ENCODE data around the gene SCGB1D1. TPM values are rescaled to one million over a fixed set of nuclear protein-coding genes. Genes with fewer than 3 reads are reported as not detected.

The SCGB1D1 gene
- total RNA-seq, 1 experiment from 2014 or later = not detected

GRCh38 chr11:62172294-62172693 is 17.7 kb upstream of the SCGB1D1 start:
- Histone ChIP-seq H3K9ac (ENCODE audit: low read length) (no peak overlapping the region), H3K27me3 (ENCODE audit: insufficient read depth, low read length) (0 out of 2 replicates have a peak, but pooled peaks cover 6% of the 10 kb centered on the region), H3K36me3 (ENCODE audit: control insufficient read depth in 1 of 2, insufficient read depth in 2 of 2, low read length in 2 of 2) (no peaks in the 10 kb centered on the region), H3K9me2 (ENCODE audit: insufficient read depth) (no peaks in the 10 kb centered on the region), H2AFZ (ENCODE audit: low read depth, low read length, poor library complexity, severe bottlenecking) (no peak overlapping the region), H3K9me3 (ENCODE audit: control insufficient read depth in 1 of 2, insufficient read depth in 1 of 2, low read depth in 1 of 2, low read length in 2 of 2) (no peaks in the 10 kb centered on the region), H3K4me3 (replicated peaks in 1 of 2; ENCODE audit: low read depth in 1 of 2, low read length in 2 of 2) (no peak overlapping the region), H3K79me2 (ENCODE audit: insufficient read depth, low read length) (no peaks in the 10 kb centered on the region), H3K4me1 (ENCODE audit: control insufficient read depth in 1 of 2, insufficient read depth in 2 of 2, low read length in 2 of 2) (peaks cover 0 to 4% of the 10 kb centered on the region in 2 experiments; a peak in 1 of 4 replicates), H3K27ac (ENCODE audit: low read depth, low read length) (no peak overlapping the region), H4K20me1 (ENCODE audit: insufficient read depth) (no peaks in the 10 kb centered on the region), H3K4me2 (ENCODE audit: low read length) (no peak overlapping the region)
- ChIA-PET POLR2A (no interaction called here), CTCF (interaction anchor here (0.7 to 1.6 kb wide), 5 partner anchors 8 to 358 kb away, joined by 3 to 4 read pairs (median 3); no protein-coding TSS in a partner anchor), RAD21 (ENCODE audit: low non-redundant PET in 1 of 2, low total read pairs in 2 of 2, uncharacterized antibody in 2 of 2, unreplicated experiment in 2 of 2) (no interaction called here)
- intact Hi-C loops (cut with micrococcal nuclease) = loop anchor here (5.0 kb wide), 2 partner anchors 35 to 205 kb away; partner anchors contain the start of gene SCGB2A1
- TF ChIP-seq CEBPB (IDR thresholded peaks at IDR 0.05; ENCODE audit: low read depth) (no peak), SP1 (IDR thresholded peaks at IDR 0.05; ENCODE audit: low read depth) (no peak), POLR2A (IDR thresholded peaks at IDR 0.05; ENCODE audit: borderline replicate concordance, extremely low read depth, insufficient read depth, insufficient read length) (no peak)
- no TSS peak for BruUV-seq (replicated peaks)
- ATAC-seq (no peak), DNase-seq (ENCODE audit: low read depth, low spot score) (no peak)

GRCh38 chr11:62176766-62177165 is 13.2 kb upstream of the SCGB1D1 start:
- Histone ChIP-seq H3K79me2 (ENCODE audit: insufficient read depth, low read length) (no peaks in the 10 kb centered on the region), H3K4me3 (replicated peaks in 1 of 2; ENCODE audit: low read depth in 1 of 2, low read length in 2 of 2) (no peak overlapping the region), H3K9me2 (ENCODE audit: insufficient read depth) (no peaks in the 10 kb centered on the region), H4K20me1 (ENCODE audit: insufficient read depth) (no peaks in the 10 kb centered on the region), H3K4me1 (ENCODE audit: control insufficient read depth in 1 of 2, insufficient read depth in 2 of 2, low read length in 2 of 2) (no peaks in the 10 kb centered on the region), H3K9ac (ENCODE audit: low read length) (no peak overlapping the region), H3K9me3 (ENCODE audit: control insufficient read depth in 1 of 2, insufficient read depth in 1 of 2, low read depth in 1 of 2, low read length in 2 of 2) (no peaks in the 10 kb centered on the region), H3K36me3 (ENCODE audit: control insufficient read depth in 1 of 2, insufficient read depth in 2 of 2, low read length in 2 of 2) (no peaks in the 10 kb centered on the region), H3K27me3 (ENCODE audit: insufficient read depth, low read length) (peaks cover 24% of the 10 kb centered on the region), H3K27ac (ENCODE audit: low read depth, low read length) (no peak overlapping the region), H3K4me2 (ENCODE audit: low read length) (no peak overlapping the region), H2AFZ (ENCODE audit: low read depth, low read length, poor library complexity, severe bottlenecking) (no peak overlapping the region)
- TF ChIP-seq, protein P1, sequence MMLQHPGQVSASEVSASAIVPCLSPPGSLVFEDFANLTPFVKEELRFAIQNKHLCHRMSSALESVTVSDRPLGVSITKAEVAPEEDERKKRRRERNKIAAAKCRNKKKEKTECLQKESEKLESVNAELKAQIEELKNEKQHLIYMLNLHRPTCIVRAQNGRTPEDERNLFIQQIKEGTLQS (IDR thresholded peaks at IDR 0.05) = no peak
- TF ChIP-seq ZNF274 (IDR thresholded peaks at IDR 0.05; ENCODE audit: low read depth, low read length) (no peak), YY1 (IDR thresholded peaks at IDR 0.05; ENCODE audit: extremely low read depth, insufficient replicate concordance, low read depth, low read length) (no peak), EGR1 (IDR thresholded peaks at IDR 0.05; ENCODE audit: low read depth) (no peak), ZBTB33 (IDR thresholded peaks at IDR 0.05; ENCODE audit: extremely low read depth, insufficient replicate concordance, low read length) (no peak), MAX (IDR thresholded peaks at IDR 0.05) (no peak), REST (IDR thresholded peaks at IDR 0.05; ENCODE audit: low read depth) (no peak)
- TF ChIP-seq, protein P2, sequence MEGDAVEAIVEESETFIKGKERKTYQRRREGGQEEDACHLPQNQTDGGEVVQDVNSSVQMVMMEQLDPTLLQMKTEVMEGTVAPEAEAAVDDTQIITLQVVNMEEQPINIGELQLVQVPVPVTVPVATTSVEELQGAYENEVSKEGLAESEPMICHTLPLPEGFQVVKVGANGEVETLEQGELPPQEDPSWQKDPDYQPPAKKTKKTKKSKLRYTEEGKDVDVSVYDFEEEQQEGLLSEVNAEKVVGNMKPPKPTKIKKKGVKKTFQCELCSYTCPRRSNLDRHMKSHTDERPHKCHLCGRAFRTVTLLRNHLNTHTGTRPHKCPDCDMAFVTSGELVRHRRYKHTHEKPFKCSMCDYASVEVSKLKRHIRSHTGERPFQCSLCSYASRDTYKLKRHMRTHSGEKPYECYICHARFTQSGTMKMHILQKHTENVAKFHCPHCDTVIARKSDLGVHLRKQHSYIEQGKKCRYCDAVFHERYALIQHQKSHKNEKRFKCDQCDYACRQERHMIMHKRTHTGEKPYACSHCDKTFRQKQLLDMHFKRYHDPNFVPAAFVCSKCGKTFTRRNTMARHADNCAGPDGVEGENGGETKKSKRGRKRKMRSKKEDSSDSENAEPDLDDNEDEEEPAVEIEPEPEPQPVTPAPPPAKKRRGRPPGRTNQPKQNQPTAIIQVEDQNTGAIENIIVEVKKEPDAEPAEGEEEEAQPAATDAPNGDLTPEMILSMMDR (IDR thresholded peaks at IDR 0.05 in 2 of 3, conservative IDR thresholded peaks at IDR 0.05 in 1 of 3; ENCODE audit: borderline replicate concordance in 1 of 3, insufficient read depth in 1 of 3, low read depth in 2 of 3, low read length in 2 of 3) = no peak
- BruUV-seq (replicated peaks) = no TSS peak
- ChIA-PET POLR2A (no interaction called here), RAD21 (ENCODE audit: low non-redundant PET in 1 of 2, low total read pairs in 2 of 2, uncharacterized antibody in 2 of 2, unreplicated experiment in 2 of 2) (no interaction called here), CTCF (no interaction called here)
- DNase-seq (ENCODE audit: low read depth, low spot score) = no peak
- ATAC-seq = no peak
- intact Hi-C loops (cut with micrococcal nuclease) = no loop called here
